OCI-LY1 (cell line): Measurements from ENCODE around the gene SIAH1.
"Not testable (repeated sequence)": the region's sequence is repeated elsewhere in the genome, so short reads cannot be mapped to it uniquely, and the experiment has no call there.

Experiments used
- H2AFZ ChIP-seq: fragments of 200-600 bp; sonication (generic), shearing (Covaris generic); 2 replicates; pipeline ENCODE4 v1.6.0; 2014; ENCODE audit warnings: antibody characterized with exemption, mild to moderate bottlenecking, low read length
- H3F3A ChIP-seq: fragments of 200-600 bp; sonication (generic), shearing (Covaris generic); 2 replicates; pipeline ENCODE4 v1.6.0; 2014; ENCODE audit warnings: mild to moderate bottlenecking, antibody characterized with exemption, low read length, moderate library complexity; ENCODE audit not compliant: insufficient read depth
- H3K27ac ChIP-seq: fragments of 200-600 bp; sonication (generic); 2 replicates; pipeline ENCODE4 v1.5.1; 2014; ENCODE audit warnings: low read length, mixed run types, mild to moderate bottlenecking, low read depth; ENCODE audit not compliant: poor library complexity, severe bottlenecking
- H3K27me3 ChIP-seq: fragments of 200-600 bp; sonication (generic); 2 replicates; pipeline ENCODE4 v1.6.0; 2014; ENCODE audit warnings: antibody characterized with exemption, mild to moderate bottlenecking, low read length, moderate library complexity; ENCODE audit not compliant: insufficient read depth
- H3K36me3 ChIP-seq: fragments of 200-600 bp; sonication (generic); 2 replicates; pipeline ENCODE4 v1.6.1; 2014; ENCODE audit warnings: mild to moderate bottlenecking, antibody characterized with exemption, low read length, moderate library complexity, mixed read lengths; ENCODE audit not compliant: insufficient read depth
- H3K4me1 ChIP-seq: fragments of 200-600 bp; sonication (generic); 2 replicates; pipeline ENCODE4 v1.5.1; 2014; ENCODE audit warnings: mild to moderate bottlenecking, low read length, moderate library complexity; ENCODE audit not compliant: insufficient read depth, severe bottlenecking
- H3K4me2 ChIP-seq: fragments of 200-600 bp; sonication (generic), shearing (Covaris generic); 2 replicates; pipeline ENCODE4 v1.6.1; 2014; ENCODE audit warnings: low read length
- H3K4me3 ChIP-seq: fragments of 200-600 bp; sonication (generic); 2 replicates; pipeline ENCODE4 v1.5.1; 2014; ENCODE audit warnings: low read length, low read depth, mild to moderate bottlenecking, mixed read lengths; ENCODE audit not compliant: poor library complexity, severe bottlenecking
- H3K79me2 ChIP-seq: fragments of 200-600 bp; shearing (Covaris generic); 2 replicates; pipeline ENCODE4 v1.6.1; 2016; ENCODE audit warnings: mixed run types, low read length, mixed read lengths; ENCODE audit not compliant: insufficient read depth
- H3K9ac ChIP-seq: fragments of 200-600 bp; sonication (generic), shearing (Covaris generic); 2 replicates; pipeline ENCODE4 v1.6.1; 2014; ENCODE audit warnings: mild to moderate bottlenecking, low read length, mixed read lengths
- H3K9me2 ChIP-seq: fragments of 200-600 bp; sonication (generic), shearing (Covaris generic); 2 replicates; pipeline ENCODE4 v1.6.1; 2014; ENCODE audit warnings: low read depth, mild to moderate bottlenecking, low read length, mixed read lengths
- H3K9me3 ChIP-seq: fragments of 200-600 bp; shearing (Covaris generic); 2 replicates; pipeline ENCODE4 v1.6.1; 2014; ENCODE audit warnings: low read length, mixed read lengths
- H4K20me1 ChIP-seq: fragments of 200-600 bp; sonication (generic), shearing (Covaris generic); 2 replicates; pipeline ENCODE4 v1.6.0; 2016; ENCODE audit warnings: mild to moderate bottlenecking, low read length; ENCODE audit not compliant: insufficient read depth
- EZH2 ChIP-seq: fragments of 200-600 bp; sonication (generic), shearing (Covaris generic); IDR thresholded peaks from 2 replicates; pipeline ENCODE4 v1.8.0; 2017; ENCODE audit warnings: borderline replicate concordance, mixed run types, mild to moderate bottlenecking, antibody characterized with exemption, low read length, moderate library complexity, mixed read lengths
- TF ChIP-seq, protein P1 (sequence below): fragments of 200-600 bp; sonication (generic), shearing (Covaris generic); IDR thresholded peaks from 2 replicates; pipeline ENCODE4 v1.5.1; 2017; ENCODE audit warnings: mild to moderate bottlenecking, antibody characterized with exemption, low read length, moderate library complexity, mixed read lengths

SIAH1 gene

DNA sequence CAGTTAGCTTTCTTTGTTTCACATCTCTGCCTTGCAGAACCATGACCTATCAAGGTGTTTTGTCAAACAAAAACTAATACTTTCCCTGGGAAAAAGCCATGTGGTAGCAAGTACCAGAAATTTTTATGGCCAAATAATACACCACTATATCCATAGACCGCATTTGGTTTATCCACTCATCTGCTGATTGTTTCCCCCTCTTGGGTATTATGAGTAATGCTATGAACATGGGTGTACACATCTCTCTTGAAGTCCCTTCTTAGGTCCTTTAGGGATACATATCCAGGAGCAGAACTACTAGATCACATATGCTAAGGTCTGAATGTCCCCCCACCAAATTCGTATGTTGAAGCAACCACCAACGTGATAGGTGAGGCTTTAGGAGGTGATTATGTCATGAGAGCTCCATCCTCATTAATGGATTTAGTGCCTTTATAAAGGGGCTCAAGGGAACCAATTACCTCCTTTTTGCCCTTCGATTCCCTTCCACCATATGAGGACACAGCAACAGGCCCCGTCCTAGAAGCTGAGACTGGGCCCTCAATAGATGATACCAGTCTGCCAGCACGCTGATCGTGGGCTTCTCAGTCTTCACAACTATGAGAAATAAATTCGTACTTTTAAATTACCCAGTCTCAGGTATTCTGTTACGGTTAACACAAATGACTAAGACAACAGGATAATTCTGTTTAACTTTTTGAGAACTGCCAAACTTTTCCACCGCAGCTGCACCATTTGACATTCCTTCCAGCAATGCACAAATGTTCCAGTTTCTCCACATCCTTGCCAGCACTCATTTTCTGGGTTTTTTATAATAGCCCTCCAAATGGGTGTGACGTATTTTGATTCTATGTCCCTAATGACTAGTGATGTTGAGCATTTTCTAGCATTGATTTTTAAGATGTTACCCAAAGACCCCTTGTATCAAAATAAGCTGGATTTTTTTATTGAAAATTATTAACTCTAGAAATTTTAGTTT lies 30.0 kb downstream of the SIAH1 start:
- Histone ChIP-seq H3K4me1 (peaks cover 20% of the 10 kb centered on the region), H3K9ac (no peak overlapping the region), H3K9me3 (no peaks in the 10 kb centered on the region), H3K4me2 (no peak overlapping the region), H2AFZ (no peak overlapping the region), H3K27ac (no peak overlapping the region), H3K79me2 (peaks cover 7% of the 10 kb centered on the region), H4K20me1 (no peaks in the 10 kb centered on the region), H3K36me3 (peaks cover 37% of the 10 kb centered on the region), H3F3A (no peaks in the 10 kb centered on the region; the same call in 1 of the 2 replicates), H3K4me3 (no peak overlapping the region), H3K9me2 (no peaks in the 10 kb centered on the region), H3K27me3 (no peaks in the 10 kb centered on the region)
- no peak for TF ChIP-seq EZH2
- TF ChIP-seq, protein P1, sequence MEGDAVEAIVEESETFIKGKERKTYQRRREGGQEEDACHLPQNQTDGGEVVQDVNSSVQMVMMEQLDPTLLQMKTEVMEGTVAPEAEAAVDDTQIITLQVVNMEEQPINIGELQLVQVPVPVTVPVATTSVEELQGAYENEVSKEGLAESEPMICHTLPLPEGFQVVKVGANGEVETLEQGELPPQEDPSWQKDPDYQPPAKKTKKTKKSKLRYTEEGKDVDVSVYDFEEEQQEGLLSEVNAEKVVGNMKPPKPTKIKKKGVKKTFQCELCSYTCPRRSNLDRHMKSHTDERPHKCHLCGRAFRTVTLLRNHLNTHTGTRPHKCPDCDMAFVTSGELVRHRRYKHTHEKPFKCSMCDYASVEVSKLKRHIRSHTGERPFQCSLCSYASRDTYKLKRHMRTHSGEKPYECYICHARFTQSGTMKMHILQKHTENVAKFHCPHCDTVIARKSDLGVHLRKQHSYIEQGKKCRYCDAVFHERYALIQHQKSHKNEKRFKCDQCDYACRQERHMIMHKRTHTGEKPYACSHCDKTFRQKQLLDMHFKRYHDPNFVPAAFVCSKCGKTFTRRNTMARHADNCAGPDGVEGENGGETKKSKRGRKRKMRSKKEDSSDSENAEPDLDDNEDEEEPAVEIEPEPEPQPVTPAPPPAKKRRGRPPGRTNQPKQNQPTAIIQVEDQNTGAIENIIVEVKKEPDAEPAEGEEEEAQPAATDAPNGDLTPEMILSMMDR = no peak

DNA sequence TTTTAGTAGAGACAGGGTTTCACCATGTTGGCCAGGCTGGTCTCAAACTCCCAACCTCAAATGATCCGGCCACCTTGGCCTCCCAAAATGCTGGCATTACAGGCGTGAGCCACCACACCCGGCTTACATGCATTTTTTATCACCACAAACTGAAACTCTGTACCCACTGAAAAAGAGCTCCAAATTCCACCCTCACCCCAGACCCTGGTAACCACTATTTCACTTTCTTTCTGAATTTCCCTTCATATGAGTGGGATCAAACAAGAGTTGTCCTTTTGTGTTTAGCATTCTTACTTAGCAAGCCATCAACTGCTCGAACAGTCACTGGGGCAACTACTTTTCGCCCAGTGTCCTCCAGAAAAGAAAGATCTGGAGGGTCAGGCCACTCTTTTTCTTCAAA lies 30.8 kb downstream of the SIAH1 start:
- H3K4me1 ChIP-seq = peaks cover 20% of the 10 kb centered on the region
- not testable (repeated sequence) for H3K9me3 ChIP-seq, H3K9ac ChIP-seq, H3K4me2 ChIP-seq, H3K4me3 ChIP-seq, H3K9me2 ChIP-seq, H2AFZ ChIP-seq, H3F3A ChIP-seq, H3K79me2 ChIP-seq, H3K27me3 ChIP-seq, H3K27ac ChIP-seq, H4K20me1 ChIP-seq
- peaks cover 44% of the 10 kb centered on the region for H3K36me3 ChIP-seq

DNA sequence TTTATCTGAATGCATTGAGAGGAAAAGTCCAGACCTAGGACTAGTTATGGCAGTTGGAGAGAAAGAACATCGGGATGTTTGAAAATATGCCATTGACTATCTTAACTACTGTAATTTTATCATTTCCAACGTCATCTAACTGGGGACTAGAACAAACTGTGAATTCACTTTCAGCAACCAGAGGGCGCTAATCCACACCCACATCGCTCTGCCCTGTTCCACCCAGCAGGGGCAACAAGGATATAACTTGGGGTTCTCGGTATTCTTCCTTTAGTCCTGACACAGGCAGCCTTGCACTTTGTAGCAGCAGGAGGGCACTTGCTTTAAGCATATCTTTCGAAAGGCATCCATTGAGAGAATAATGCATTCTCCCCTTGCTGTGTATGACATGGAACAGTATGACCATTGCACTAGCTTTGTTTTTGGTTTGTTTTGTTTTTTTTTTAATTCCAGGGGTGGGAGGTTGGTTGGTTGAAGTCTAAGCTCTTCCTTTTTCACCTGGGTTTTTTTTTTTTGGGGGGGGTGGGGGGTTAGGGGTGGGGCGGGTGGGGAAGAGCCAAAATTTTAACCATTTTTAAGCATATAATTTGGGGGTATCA lies 31.5 kb downstream of the SIAH1 start:
- no peaks in the 10 kb centered on the region for H3K9me2 ChIP-seq
- H4K20me1 ChIP-seq = no peaks in the 10 kb centered on the region
- H3K4me3 ChIP-seq = no peak overlapping the region
- H3F3A ChIP-seq = no peaks in the 10 kb centered on the region; the same call in 1 of the 2 replicates
- TF ChIP-seq EZH2 = no peak
- TF ChIP-seq, protein P1 = peak; percentile 97
- H3K9me3 ChIP-seq = no peaks in the 10 kb centered on the region
- no peak overlapping the region for H3K4me2 ChIP-seq
- H3K27me3 ChIP-seq = no peaks in the 10 kb centered on the region
- H3K9ac ChIP-seq = no peak overlapping the region
- H3K79me2 ChIP-seq = no peaks in the 10 kb centered on the region
- H3K36me3 ChIP-seq = peaks cover 46% of the 10 kb centered on the region
- no peak overlapping the region for H2AFZ ChIP-seq
- peaks cover 20% of the 10 kb centered on the region for H3K4me1 ChIP-seq
- H3K27ac ChIP-seq = no peak overlapping the region
